Astrocyte of the cerebellum (primary cell): ENCODE measurements around the gene DPH7.

Experiments
- DNase-seq: peaks from one replicate; pipeline ENCODE4 v3.0.0-alpha.2; 2011; ENCODE audit warnings: low read depth
- H3K4me3 ChIP-seq: 2 replicates; pipeline ENCODE4 v1.5.1; 2011; ENCODE audit warnings: mild to moderate bottlenecking, low read depth, low read length, moderate library complexity
- in situ Hi-C: cut with HindIII; loops from 2 replicates; pipeline ENCODE4 v1.10.0; 2017; ENCODE audit warnings: low sequenced_read_pairs
- TF ChIP-seq, protein P1 (sequence below): IDR thresholded peaks from 2 replicates; pipeline ENCODE4 v1.5.1; 2012; ENCODE audit warnings: low read length, low read depth, moderate library complexity, mild to moderate bottlenecking; ENCODE audit errors: missing control alignments

Gene DPH7

GRCh38 chr9:137580954-137581322 lies 2.2 kb upstream of the DPH7 start:
- TF ChIP-seq, protein P1, sequence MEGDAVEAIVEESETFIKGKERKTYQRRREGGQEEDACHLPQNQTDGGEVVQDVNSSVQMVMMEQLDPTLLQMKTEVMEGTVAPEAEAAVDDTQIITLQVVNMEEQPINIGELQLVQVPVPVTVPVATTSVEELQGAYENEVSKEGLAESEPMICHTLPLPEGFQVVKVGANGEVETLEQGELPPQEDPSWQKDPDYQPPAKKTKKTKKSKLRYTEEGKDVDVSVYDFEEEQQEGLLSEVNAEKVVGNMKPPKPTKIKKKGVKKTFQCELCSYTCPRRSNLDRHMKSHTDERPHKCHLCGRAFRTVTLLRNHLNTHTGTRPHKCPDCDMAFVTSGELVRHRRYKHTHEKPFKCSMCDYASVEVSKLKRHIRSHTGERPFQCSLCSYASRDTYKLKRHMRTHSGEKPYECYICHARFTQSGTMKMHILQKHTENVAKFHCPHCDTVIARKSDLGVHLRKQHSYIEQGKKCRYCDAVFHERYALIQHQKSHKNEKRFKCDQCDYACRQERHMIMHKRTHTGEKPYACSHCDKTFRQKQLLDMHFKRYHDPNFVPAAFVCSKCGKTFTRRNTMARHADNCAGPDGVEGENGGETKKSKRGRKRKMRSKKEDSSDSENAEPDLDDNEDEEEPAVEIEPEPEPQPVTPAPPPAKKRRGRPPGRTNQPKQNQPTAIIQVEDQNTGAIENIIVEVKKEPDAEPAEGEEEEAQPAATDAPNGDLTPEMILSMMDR: no peak
- DNase-seq: no peak
- no peak overlapping the region for H3K4me3 ChIP-seq
- in situ Hi-C loops: no loop called here

DNA sequence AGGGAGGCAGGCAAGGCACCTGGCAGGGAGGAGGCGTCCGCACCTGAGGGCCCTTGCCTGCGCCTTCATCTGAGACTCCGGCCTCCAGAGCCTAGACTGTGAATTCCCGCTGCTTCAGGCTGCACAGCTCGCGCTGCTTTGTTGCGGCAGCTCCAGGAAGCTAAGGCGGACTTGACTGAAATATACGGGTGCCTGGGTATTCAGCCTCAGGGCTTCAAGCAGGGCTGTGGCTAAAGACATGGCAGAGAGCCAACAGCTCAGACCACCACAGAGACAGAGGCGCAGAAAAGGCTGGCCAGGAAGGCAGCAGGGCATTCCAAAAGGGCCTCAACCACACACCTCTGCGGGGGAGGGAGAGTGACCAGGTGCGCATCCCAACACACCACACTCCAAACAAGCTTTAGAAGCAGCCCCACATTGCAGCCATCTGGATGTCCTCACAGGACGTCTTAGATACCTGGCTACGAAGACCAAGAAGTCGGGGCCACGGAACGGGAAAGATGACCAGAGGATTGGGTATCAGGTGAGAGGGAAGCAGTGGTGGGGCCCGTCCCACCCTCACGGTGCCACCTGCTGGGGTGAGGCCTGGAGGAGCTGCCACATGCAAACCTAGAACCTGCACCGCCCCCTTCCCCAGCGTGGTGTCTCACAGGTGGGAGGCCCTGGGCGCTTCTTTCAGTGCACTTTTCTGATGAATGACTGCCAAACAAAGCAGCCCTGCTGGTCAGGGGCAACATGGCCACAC lies 1.7 kb upstream of the DPH7 start:
- TF ChIP-seq, protein P1: no peak
- in situ Hi-C loops: no loop called here
- peak; percentile 31 for DNase-seq
- no peak overlapping the region for H3K4me3 ChIP-seq

GRCh38 chr9:137579259-137579604 lies 507 bp upstream of the DPH7 start:
- peak overlapping the region; percentile 85 for H3K4me3 ChIP-seq
- TF ChIP-seq, protein P1: no peak
- DNase-seq: no peak
- in situ Hi-C loops: no loop called here

DNA sequence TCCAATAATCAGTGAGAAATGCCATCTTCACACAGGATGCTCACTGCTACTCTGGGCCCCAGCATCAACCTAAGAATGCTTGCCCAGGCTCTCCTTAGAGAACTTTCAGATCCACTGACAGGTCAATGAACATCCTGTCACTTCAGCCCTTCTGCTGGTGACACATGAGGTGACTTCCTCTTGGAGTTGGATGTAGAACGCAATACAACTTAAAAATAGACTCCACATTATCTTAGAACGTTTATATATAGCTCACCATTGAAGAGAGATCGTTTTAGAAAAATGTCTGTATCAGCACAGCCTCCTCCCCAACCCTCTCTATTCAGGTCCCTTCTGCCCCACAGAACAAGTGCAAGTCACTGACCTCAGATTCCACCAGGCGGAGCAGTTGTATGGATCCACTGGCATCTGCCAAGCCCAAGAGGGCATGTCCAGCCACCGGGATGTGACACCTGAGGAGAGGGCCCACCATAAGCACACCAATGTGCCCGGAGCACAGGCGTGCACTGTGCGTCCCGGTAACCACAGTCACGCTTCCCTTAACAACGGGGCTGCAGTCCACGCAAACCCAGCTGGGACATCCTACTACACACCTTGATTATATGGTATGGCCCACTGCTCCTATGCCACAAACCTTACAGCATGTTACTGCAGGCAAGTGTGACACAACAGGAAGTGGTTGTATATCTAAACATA lies 2.9 kb downstream of the DPH7 start:
- no peak overlapping the region for H3K4me3 ChIP-seq
- DNase-seq: no peak
- in situ Hi-C loops: no loop called here
- TF ChIP-seq, protein P1: no peak

DNA sequence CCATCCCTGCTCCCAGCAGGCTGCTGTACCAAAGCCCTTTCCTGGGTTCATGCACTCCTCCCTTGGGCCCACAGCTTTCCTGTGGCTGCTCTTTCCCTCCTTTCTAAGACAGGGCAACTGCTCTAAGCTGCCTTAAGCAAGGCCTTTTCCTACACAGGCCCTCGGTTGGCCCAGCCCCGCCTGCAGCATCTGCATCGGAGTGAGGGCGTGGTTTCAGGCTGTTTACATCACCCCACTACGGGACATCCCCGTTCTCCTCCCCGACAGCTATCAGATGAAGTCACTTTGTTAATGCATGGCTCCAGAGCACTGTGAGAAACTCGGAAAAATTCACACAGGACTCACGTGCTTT lies 3.4 kb downstream of the DPH7 start:
- in situ Hi-C loops: no loop called here
- no peak for DNase-seq
- no peak overlapping the region for H3K4me3 ChIP-seq
- TF ChIP-seq, protein P1: no peak

DNA sequence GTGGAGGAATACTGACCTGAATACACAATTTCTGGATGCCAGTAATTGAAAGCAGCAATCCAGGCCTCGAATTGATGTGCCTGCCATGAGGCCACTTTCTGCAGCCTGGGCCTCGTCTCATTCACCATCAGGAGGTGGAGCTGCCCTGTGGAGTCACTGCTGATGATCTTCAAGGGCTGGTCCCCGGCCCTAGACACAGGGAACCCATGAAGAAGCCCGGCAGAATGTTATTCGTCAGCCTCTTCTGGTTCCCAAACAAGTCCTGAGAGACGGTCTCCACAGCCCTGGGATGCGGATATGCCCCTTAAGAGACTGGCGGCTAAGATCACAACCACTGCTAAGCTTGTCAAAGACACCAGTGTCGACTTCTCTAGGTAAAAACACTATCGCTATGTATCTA lies 4.5 kb downstream of the DPH7 start:
- TF ChIP-seq, protein P1: no peak
- H3K4me3 ChIP-seq: no peak overlapping the region
- no peak for DNase-seq
- in situ Hi-C loops: no loop called here
